AG04449 (cell line): Measurements from ENCODE around the gene TEKT2.

Experiments used
- CTCF ChIA-PET: fragments of 350-600 bp; formaldehyde crosslinking; extraction: SDS; loops from one replicate; lab custom pipeline; 2021; ENCODE audit warnings: antibody characterized with exemption; lab: Yijun Ruan, JAX
- POLR2A ChIA-PET: fragments of 400-600, 350-600 bp; formaldehyde crosslinking; extraction: SDS; loops from one replicate; lab custom pipeline; 2020; ENCODE audit warnings: antibody characterized with exemption, inconsistent platforms; lab: Yijun Ruan, JAX
- DNase-seq: peaks from one replicate; pipeline ENCODE4 v3.0.0-alpha.2; 2010; ENCODE audit warnings: low read depth, low spot score
- H3K4me3 ChIP-seq: 2 replicates; pipeline ENCODE4 v1.5.1; 2011; ENCODE audit warnings: low read depth, mild to moderate bottlenecking, control low read depth, low read length
- TF ChIP-seq, protein P1 (sequence below): IDR thresholded peaks from one replicate; pipeline ENCODE4 v1.5.1; 2011; ENCODE audit warnings: mild to moderate bottlenecking, moderate library complexity, low read length, control low read depth, inconsistent platforms; ENCODE audit not compliant: insufficient read depth; ENCODE audit errors: missing control alignments

Gene TEKT2

DNA sequence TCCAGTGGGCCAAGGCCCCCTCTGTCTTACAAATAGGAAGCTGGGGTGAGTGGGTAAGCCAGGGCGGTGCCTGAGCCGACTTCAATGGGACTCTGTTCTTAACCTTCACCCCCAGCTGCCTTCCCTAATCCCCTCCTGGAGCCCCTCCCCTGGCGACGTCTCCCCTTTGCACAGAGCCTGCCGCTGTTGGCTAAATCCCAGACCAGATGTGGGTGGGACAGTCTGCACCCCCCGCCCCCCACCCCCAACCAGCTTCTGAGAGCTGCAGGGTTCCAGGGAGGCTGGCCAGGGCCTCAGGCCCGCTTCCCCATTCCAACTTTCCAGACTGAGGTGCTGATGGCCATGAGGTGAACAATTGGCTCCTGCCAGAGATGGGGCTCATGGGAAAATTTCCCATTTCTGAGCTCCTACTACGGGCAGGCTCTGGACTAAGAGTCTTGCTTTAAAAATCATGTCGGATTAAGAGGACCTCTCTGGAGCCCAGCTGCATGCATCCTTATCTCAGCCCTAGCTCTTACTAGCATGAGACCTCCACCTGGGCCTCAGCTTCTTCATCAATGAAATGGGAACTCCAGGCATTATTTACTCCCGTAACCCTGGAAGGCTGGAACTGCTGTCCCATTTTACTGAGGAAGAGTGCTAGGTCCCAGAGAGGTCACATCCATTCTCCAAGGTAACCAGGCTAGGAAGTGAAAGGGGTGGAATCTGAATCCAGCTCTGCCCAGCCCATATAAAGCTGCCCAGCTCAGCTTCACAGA, 34.7 kb downstream of the TEKT2 start:
- H3K4me3 ChIP-seq = no peak overlapping the region
- TF ChIP-seq, protein P1, sequence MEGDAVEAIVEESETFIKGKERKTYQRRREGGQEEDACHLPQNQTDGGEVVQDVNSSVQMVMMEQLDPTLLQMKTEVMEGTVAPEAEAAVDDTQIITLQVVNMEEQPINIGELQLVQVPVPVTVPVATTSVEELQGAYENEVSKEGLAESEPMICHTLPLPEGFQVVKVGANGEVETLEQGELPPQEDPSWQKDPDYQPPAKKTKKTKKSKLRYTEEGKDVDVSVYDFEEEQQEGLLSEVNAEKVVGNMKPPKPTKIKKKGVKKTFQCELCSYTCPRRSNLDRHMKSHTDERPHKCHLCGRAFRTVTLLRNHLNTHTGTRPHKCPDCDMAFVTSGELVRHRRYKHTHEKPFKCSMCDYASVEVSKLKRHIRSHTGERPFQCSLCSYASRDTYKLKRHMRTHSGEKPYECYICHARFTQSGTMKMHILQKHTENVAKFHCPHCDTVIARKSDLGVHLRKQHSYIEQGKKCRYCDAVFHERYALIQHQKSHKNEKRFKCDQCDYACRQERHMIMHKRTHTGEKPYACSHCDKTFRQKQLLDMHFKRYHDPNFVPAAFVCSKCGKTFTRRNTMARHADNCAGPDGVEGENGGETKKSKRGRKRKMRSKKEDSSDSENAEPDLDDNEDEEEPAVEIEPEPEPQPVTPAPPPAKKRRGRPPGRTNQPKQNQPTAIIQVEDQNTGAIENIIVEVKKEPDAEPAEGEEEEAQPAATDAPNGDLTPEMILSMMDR = no peak
- DNase-seq = no peak
- CTCF ChIA-PET = interaction anchor here (1.6 to 9.4 kb wide), 5 partner anchors 11 to 70 kb away, joined by 7 to 158 read pairs (median 20); no protein-coding TSS in a partner anchor
- POLR2A ChIA-PET = interaction anchor here (0.6 to 1.9 kb wide), 4 partner anchors 9 to 126 kb away, joined by 3 to 6 read pairs (median 3); partner anchors contain the start of gene TRAPPC3

DNA sequence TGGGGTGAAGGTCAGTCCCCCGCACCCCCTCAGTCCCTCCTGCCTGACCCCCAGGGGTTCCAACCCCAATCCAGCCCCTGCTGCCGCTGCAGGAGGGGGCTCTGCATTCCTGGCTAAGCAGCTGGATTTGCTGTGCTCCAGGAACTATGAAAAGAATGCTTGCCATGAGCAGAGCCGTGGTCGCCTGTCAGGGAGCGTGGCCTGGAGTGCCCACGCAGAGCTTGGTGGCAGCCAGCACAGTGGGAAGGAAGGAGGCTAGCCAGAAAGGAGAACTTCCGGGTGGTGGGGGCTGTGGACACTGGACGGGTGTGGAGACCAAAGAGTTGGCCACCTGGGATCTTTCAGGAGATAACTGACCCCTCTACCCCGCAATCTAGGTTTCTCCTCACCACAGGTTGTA, 35.6 kb downstream of the TEKT2 start:
- TF ChIP-seq, protein P1 = no peak
- ChIA-PET POLR2A (interaction anchor here (0.7 to 1.9 kb wide), 3 partner anchors 10 to 30 kb away, joined by 3 to 6 read pairs (median 3); partner anchors contain the start of gene TRAPPC3), CTCF (interaction anchor here (1.6 to 9.4 kb wide), 5 partner anchors 12 to 69 kb away, joined by 7 to 158 read pairs (median 20); no protein-coding TSS in a partner anchor)
- DNase-seq = no peak
- H3K4me3 ChIP-seq = no peak overlapping the region

DNA sequence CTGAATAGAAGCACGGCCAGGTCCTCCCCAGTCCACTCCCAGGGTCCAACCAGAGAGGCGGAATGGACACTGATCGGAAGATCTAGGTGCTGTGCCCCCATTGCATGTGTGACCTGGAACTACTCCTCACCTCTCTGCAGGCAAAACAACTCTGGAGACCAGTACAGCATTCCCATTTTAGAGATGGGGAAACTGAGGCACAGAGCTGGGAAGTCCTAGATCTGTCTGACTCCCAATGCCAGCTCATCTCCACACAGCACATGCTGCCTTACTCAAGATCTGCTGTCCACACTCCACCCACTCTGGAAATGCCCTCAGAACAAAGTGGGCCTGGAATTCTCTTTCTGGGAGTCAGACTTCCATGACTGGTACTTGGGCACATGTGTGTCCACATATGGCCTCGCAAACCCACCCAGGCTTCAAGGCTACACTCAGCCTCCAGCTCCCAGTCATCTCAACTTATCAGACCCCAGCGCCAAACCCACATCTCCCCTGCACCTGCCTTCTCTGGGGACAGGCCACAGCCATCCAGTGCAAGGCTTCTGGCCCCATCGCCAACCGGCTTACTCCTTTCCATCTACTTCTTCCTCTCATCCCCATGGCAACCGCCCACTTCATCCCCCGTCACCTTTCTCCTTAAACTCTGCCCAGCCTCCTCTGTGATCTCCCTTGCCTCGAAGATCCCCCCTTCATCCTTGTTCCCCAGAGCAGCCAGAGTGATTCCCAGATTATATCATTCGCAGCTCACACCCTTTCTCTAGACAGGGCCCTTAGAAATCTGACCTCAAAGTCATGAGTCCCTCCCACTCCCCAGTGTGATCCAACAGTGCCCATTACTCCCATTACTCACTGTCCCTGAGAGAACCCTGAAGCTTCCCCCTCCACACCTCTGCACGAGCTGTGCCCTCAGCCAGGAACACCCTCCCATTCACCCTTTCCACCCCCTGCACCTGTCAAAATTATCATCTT, 38.5 kb downstream of the TEKT2 start:
- TF ChIP-seq, protein P1 = no peak
- POLR2A ChIA-PET = no interaction called here
- DNase-seq = no peak
- H3K4me3 ChIP-seq = no peak overlapping the region
- CTCF ChIA-PET = interaction anchor here (1.0 to 1.2 kb wide), 2 partner anchors 12 to 13 kb away, joined by 4 to 7 read pairs; no protein-coding TSS in a partner anchor

DNA sequence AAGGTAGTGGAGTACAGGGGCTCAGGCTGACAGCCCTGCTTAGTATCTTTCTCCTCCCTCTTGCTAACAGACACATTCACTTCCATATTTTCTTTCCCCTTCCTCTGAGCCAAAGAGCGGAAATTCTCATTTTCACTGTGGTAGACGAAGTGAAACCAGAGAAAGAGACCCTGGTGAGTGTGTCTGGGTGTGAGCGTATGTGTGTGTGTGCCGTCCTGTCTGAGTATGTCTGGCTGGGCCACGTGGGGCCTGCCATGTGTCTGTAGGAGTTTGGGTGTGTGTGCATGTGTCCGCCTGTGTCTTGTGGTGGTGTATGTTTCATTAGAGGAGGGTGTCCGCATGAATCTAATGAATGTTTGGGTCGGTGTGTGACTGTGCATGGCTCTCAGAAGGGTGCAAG, 39.5 kb downstream of the TEKT2 start:
- DNase-seq = no peak

DNA sequence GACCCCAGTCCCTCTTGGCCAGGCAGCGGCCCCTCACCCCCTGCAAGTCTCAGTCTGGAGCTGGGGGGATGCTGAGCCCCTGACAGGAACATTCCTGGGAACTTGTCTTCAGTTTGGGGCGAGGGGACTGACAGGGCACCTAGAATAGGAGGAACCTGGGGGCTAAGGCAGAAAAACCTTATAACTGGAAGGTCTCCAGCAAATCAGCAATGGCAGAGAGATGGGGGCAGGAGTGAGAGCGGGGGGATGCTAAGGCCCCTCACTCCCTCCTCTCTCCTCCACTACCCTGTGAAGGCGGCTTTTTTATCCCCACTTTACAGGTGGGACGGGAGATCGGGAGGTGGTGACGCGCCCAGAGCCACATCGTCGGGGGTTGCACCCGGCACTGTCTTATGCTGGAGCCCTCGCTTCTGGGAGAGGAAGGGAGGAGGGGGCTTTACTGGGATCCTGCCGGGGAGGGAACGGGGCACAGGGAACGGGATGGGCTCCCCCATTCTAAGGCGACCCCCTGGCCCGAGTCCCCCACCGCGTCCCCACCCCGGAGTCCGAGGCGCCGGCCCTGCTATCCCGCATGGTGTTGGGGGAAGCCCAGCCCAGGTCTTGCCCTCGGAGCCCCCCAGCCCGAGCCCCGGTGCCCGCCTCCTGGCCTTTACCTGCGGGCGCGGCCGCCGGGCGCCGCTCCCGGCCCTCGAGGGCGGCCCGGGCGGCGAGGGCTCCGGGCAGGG, 40.7 kb downstream of the TEKT2 start:
- ChIA-PET CTCF (interaction anchor here (0.7 kb wide), 1 partner anchor 10 kb away, joined by 3 read pairs; no protein-coding TSS in a partner anchor), POLR2A (no interaction called here)
- no peak overlapping the region for H3K4me3 ChIP-seq
- DNase-seq = no peak
- TF ChIP-seq, protein P1 = no peak

More for the DNA sequence above, 39.5 kb downstream of the TEKT2 start:
- ChIA-PET CTCF (no interaction called here), POLR2A (no interaction called here)
- H3K4me3 ChIP-seq = no peak overlapping the region
- TF ChIP-seq, protein P1 = no peak
